Parathyroid adenoma (tissue), 2 donors: ENCODE results near the gene TOMM70.

Experiments
- H2AFZ ChIP-seq: fragments of 300-600 bp; sonication (generic); one replicate; pipeline ENCODE4 v1.7.0; 2017; ENCODE audit warnings: antibody characterized with exemption, mild to moderate bottlenecking
- H3K27ac ChIP-seq: fragments of 300-600 bp; sonication (generic); one replicate; pipeline ENCODE4 v1.7.0; 2017
- H3K27me3 ChIP-seq: fragments of 300-600 bp; sonication (generic); one replicate; pipeline ENCODE4 v1.7.0; 2017; ENCODE audit warnings: low read length; ENCODE audit not compliant: control insufficient read depth, insufficient read depth
- H3K36me3 ChIP-seq: fragments of 300-600 bp; sonication (generic); one replicate; pipeline ENCODE4 v1.7.0; 2017; ENCODE audit warnings: low read length; ENCODE audit not compliant: control insufficient read depth, insufficient read depth
- H3K4me1 ChIP-seq: fragments of 300-600 bp; sonication (generic); one replicate; pipeline ENCODE4 v1.7.0; 2017; ENCODE audit warnings: control low read depth
- H3K4me2 ChIP-seq: fragments of 300-600 bp; sonication (generic); one replicate; pipeline ENCODE4 v1.7.0; 2017; ENCODE audit warnings: low read length
- H3K4me3 ChIP-seq: fragments of 300-600 bp; sonication (generic); one replicate; pipeline ENCODE4 v1.7.0; 2017; ENCODE audit warnings: low read depth, low read length
- H3K79me2 ChIP-seq: fragments of 300-600 bp; sonication (generic); one replicate; pipeline ENCODE4 v1.7.0; 2017; ENCODE audit warnings: control low read depth
- H3K9ac ChIP-seq: fragments of 300-600 bp; sonication (generic); one replicate; pipeline ENCODE4 v1.7.0; 2017; ENCODE audit warnings: mild to moderate bottlenecking
- H3K9me3 ChIP-seq: fragments of 300-600 bp; sonication (generic); one replicate; pipeline ENCODE4 v1.7.0; 2017; ENCODE audit warnings: low read length; ENCODE audit not compliant: control insufficient read depth
- TF ChIP-seq, protein P1 (sequence below): fragments of 300-600 bp; sonication (generic); IDR thresholded peaks from one replicate; pipeline ENCODE4 v1.7.0; 2017; ENCODE audit warnings: antibody characterized with exemption, mild to moderate bottlenecking
- donor health status: primary hyperparathyroidism.

TOMM70 gene

DNA sequence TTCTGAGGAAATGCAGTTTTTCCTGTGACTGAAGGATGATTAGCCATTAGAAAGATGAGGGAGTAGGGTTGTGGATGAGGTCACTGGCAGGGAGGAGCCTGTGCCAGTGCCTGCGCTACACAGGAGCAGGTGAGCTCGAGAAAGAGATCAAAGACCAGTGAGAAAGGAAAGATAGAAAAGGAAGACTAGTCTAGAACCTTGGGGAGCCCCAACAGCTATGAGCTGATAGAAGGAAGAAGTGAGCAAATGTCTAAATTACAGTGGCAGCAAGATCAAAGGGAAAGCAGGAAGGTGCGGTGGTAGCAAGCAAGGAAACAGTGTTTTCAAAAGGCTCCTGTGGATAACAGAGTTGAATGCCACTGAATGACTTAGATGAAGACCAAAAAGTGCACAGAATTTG lies 40.0 kb upstream of the TOMM70 start:
- Histone ChIP-seq H3K4me3 (no peak overlapping the region), H3K4me1 (no peaks in the 10 kb centered on the region), H3K79me2 (no peaks in the 10 kb centered on the region), H3K9ac (no peak overlapping the region), H3K36me3 (no peaks in the 10 kb centered on the region), H2AFZ (no peak overlapping the region), H3K27ac (no peak overlapping the region), H3K9me3 (no peaks in the 10 kb centered on the region), H3K27me3 (no peaks in the 10 kb centered on the region), H3K4me2 (no peak overlapping the region)
- TF ChIP-seq, protein P1, sequence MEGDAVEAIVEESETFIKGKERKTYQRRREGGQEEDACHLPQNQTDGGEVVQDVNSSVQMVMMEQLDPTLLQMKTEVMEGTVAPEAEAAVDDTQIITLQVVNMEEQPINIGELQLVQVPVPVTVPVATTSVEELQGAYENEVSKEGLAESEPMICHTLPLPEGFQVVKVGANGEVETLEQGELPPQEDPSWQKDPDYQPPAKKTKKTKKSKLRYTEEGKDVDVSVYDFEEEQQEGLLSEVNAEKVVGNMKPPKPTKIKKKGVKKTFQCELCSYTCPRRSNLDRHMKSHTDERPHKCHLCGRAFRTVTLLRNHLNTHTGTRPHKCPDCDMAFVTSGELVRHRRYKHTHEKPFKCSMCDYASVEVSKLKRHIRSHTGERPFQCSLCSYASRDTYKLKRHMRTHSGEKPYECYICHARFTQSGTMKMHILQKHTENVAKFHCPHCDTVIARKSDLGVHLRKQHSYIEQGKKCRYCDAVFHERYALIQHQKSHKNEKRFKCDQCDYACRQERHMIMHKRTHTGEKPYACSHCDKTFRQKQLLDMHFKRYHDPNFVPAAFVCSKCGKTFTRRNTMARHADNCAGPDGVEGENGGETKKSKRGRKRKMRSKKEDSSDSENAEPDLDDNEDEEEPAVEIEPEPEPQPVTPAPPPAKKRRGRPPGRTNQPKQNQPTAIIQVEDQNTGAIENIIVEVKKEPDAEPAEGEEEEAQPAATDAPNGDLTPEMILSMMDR = no peak

DNA sequence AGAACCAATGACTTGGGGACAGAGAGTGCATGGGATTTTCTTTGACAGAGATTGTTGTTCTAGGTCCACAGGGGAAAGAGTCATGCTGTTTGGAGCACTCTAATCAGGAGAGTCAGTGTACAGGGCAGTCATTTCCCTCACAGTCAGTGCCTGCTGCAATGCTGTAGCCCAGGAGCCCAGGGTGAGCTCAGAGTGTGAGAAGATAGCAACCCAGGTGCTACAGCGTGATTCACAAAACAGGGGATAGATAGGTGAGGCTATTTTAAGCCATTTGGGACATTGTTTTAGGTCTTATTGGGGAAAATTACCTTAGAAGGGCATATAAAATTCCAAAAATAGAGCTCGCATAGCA lies 37.7 kb upstream of the TOMM70 start:
- no peak overlapping the region for H3K27ac ChIP-seq
- no peaks in the 10 kb centered on the region for H3K36me3 ChIP-seq
- no peak overlapping the region for H3K4me3 ChIP-seq
- no peaks in the 10 kb centered on the region for H3K27me3 ChIP-seq
- no peaks in the 10 kb centered on the region for H3K79me2 ChIP-seq
- H2AFZ ChIP-seq = no peak overlapping the region
- H3K9ac ChIP-seq = no peak overlapping the region
- H3K4me2 ChIP-seq = no peak overlapping the region
- H3K4me1 ChIP-seq = no peaks in the 10 kb centered on the region
- H3K9me3 ChIP-seq = no peaks in the 10 kb centered on the region
- TF ChIP-seq, protein P1 = no peak

DNA sequence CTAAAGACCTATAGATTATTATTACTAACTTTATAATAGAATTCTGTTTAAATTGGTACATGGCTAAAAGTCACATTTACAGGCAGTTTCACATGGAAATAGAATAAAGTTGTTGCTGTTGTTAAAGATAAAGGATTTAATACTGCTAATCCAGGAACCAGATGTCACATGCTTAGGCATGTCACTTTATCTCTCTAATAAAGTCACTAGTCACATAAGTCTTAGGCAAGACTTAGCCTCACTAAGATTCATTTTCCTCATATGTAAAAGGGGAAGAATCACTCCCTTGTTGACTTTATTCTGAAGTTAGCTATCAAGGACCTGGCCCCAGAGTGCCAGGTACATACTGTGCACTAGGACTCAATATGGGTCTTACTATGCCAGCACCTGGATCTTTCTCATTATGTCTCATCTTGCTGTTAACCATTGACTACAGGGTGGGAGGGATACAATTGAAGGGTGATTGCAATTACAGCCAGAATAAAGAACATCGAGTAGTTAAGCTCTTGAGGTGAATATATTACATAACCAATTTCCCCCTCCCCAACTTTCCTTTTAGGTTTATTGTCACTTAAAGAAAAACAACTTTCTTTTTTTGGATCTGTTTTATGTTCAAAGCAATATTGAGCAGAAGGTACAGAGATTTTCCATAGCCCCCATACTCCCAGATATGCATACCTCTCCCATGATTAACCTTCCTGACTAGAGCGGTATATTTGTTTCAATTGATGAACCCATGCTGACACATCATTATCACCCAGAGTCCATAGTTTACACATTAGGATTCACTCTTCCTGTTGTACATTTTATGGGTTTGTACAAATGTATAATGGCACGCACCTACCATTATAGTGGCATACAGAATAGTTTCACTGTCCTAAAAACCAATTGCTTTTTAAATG lies 37.1 kb upstream of the TOMM70 start:
- H3K4me2 ChIP-seq = no peak overlapping the region
- TF ChIP-seq, protein P1 = no peak
- H3K27ac ChIP-seq = no peak overlapping the region
- no peaks in the 10 kb centered on the region for H3K36me3 ChIP-seq
- H3K79me2 ChIP-seq = no peaks in the 10 kb centered on the region
- H2AFZ ChIP-seq = no peak overlapping the region
- no peak overlapping the region for H3K9ac ChIP-seq
- H3K4me3 ChIP-seq = no peak overlapping the region
- H3K27me3 ChIP-seq = no peaks in the 10 kb centered on the region
- no peaks in the 10 kb centered on the region for H3K9me3 ChIP-seq
- H3K4me1 ChIP-seq = no peaks in the 10 kb centered on the region

DNA sequence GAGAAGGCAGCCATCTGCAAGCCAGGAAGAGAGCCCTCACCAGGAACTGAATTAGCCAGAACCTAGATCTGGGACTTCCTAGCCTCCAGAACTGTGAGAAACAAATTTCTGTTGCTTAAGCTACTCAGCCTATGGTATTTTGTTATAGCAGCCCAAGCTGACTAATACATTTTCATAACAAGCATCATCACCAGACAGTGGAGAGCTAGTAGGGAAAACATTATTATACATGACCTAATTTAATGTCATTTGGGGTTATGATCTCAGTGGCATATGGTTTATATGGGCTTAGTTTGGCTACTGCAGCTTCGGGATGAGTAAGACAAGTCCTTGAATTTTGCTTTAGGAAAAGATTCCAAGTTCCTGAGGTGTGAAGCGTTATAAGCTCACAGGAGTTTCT lies 36.1 kb upstream of the TOMM70 start:
- H3K4me3 ChIP-seq = no peak overlapping the region

More for the DNA sequence above, 36.1 kb upstream of the TOMM70 start:
- Histone ChIP-seq H3K27me3 (no peaks in the 10 kb centered on the region), H3K79me2 (no peaks in the 10 kb centered on the region), H3K9ac (no peak overlapping the region), H3K27ac (no peak overlapping the region), H3K4me2 (no peak overlapping the region), H3K36me3 (no peaks in the 10 kb centered on the region), H3K9me3 (no peaks in the 10 kb centered on the region), H2AFZ (no peak overlapping the region), H3K4me1 (no peaks in the 10 kb centered on the region)
- TF ChIP-seq, protein P1 = no peak
